Stimulated activated CD4-positive, alpha-beta T cell treated with anti-CD3 and anti-CD28 coated beads, TNF-alpha, amount 100 ng/mL, for 48 hours (primary cell): ENCODE data around the gene SUGCT.
"Not testable (repeated sequence)": the region's sequence is repeated elsewhere in the genome, so short reads cannot be mapped to it uniquely, and the experiment has no call there.

Experiments
- DNase-seq, 3 donors: peaks; one replicate each; pipeline ENCODE4 v3.0.0-alpha.2; 2020; ENCODE audit warnings: low read depth in 3 of 3

Gene SUGCT

DNA sequence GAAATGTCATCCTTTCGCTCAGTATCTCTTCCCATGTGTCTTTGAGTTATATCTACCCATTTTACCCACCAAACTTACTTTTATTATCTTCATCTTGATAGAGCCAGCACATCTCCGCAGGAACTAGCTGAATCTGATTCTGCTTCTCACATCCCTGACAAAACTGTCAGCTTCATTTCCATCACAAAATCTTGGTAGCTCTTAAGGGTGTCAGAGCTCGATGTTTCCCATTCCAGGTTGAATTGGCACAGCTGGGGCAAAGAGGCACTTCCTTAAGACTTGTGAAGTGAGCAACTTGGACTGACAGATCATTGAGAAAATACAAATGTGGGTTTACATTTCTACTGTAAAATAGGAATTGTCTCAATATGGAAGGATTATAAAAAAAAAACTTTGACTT is 434.5 kb downstream of the SUGCT start:
- DNase-seq = no peak

GRCh38 chr7:40570223-40570622 is 435.4 kb downstream of the SUGCT start:
- DNase-seq = no peak

DNA sequence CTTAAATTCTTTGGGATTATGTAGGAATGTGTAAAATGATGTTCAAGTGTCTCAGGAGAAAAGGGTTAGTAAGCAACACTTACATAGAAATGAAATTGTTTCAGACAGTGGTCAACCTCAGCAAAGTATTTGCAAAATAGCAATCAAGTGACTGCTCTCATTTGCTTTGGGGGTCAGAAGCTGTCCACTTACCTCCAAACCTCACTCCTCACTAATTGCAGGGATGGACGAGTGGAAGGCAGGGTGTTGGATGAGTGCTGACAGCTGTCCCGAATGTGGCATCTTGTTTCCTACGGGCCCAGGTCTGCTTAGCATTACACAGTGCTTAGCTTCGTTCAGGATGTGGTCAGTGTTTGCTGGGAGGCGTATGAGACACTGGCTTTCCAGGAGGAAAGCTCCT is 437.0 kb downstream of the SUGCT start:
- no peak for DNase-seq

DNA sequence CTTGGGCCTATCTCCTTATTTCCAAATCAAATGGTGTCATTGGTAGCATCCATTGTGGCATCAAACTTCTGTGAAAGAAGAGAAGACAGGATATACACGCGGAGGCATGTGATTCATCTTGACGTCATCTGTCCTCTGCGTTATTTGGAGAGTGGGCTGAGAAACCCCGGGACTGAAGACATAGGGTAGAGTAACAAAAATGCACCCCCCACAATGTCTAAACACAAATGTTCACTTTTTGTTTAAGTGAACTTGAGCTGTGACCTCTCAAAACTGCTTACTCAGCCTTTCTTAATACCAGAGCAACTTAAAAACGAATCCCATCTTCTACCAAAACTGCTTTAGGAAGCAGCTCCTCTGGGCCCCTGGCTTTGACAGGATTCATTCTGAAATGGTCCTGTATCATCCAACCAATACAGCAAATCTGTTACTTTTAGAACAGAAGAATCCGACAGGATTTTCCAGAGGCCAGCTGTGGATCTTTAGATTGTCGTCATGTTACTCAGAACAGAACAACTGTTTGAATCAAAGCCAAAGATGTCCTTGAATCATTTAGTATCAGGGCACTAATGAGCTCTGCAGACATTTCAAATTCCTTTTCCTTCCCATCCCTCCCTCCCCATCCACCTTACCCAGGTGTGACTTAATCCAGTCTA is 438.1 kb downstream of the SUGCT start:
- no peak for DNase-seq

- DNase-seq = no peak
Observed at GRCh38 chr7:40579401-40579800, 444.6 kb downstream of the SUGCT start.

DNA sequence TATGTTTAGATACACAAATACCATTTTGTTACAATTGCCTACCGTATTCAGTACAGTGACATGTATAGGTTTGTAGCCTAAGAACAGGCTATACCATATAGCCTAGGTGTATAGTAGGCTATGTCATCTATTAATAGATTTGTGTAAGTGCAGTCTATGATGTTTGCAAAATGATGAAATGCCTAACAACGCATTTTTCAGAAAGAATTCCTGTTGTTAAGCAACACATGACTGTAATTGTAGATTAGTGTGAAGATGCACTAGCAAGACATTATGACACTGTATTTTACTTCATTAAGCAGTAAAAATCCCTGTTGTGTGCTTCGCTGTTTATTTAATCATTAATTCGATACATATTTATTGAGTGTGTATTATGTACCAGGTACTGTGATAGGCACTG is 446.0 kb downstream of the SUGCT start:
- no peak for DNase-seq

GRCh38 chr7:40582539-40582938 is 447.7 kb downstream of the SUGCT start:
- no peak for DNase-seq

DNA sequence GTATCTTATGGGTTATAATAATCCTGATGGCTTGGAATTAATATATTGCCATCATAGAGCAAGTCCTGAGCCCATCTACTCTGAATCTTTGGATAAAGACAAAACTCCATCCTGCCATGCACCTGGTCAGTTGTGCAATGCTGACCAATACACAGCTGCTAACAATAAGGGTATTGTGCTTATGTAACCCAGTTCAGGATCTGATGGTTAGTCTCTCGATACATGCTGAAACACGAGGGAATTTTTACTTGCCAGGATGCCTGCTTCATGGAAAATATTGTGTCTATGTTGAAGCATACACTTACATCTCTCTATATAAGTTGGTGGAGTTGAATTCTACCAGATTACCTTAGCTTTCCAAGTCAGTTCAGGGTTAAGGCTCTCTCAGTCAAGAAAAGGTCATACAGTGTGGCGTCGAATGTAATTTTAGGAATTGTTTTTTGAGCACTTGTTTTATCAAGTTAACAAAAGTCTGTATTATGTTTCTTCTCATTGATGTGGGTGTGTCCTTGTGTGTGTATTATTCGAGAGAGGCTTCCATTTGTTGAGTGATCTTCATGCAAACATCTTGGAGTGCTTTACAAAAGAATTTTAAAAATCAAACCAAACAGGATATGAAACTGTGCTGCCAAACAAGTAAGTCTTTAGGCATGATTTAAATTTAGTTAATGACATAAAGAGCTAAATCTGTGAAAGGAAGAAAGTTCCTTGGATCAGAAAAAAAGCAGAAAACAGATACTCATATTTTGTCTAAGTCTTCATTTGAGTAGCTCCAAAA is 449.1 kb downstream of the SUGCT start:
- DNase-seq = no peak

DNA sequence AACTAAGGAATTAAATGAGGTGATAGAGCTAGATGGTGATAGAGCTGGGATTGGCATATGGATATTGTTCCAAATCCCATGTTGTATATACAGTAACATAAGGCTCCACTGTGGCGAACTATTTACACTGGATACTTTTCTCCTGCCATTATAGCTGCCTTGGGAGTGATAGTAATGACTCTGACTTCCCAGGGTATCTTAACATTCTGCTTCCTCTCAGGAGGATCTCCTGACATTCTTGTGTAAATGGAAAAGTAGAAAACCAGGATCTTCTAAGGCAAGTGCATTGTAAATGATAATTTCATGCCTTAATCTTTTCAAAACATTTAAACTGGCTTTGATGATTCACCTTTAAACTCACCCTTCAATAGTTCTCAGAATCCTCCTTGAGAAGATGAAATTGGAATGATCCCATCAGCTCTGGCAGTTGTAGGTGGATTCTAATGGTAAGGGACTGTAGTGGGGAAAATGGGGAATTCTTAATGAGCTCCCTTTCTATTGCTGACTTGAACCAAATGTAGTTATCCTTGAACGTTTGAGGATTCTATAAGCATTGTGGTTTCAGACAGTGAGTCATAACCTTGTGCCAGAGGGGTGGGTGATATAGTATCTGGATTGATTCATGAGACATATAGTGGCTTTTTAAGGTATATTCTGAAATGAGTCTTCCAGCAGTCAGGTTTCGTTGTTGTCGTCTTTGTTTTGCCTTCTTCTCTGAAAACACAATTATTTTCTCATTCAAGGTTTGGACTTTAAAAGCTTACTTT is 450.0 kb downstream of the SUGCT start:
- DNase-seq = no peak

DNA sequence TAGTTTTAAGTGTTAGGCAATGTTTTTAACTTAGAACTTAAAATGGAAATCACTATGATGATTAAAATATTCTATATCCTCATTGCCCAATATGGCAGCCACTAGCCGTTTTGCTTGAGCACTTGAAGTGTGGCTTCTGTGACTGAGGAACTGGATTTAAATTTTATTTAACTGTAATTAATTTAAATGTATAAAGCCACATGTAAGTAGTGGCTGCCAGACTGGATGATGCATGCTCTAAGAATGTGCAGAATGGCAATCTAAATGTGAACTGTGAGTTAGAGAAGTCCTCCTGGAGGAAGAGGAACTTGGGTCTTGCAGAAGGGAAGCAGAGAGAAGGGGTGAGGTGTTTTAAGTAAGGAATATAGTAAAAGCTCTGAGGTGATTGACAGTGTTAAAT is 451.4 kb downstream of the SUGCT start:
- no peak for DNase-seq

DNA sequence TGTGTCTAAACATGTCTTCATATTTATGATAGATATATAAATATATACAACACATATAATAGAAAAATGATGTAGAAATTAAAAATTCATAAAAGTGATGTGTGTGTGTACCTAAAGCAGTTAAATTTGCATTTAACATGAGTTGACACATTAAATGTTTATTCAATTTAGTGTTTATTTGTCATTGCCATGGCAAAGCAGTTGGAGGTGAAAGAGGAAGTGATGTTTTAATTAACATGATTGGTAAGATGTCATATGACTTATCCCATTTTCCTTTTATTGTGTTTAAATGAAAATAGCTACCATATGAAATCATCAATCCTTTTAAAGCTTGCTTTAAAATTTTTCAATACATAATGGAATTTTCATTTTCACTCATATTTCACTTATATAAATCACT is 452.6 kb downstream of the SUGCT start:
- DNase-seq = no peak

GRCh38 chr7:40595129-40595528 is 460.3 kb downstream of the SUGCT start:
- DNase-seq = no peak

DNA sequence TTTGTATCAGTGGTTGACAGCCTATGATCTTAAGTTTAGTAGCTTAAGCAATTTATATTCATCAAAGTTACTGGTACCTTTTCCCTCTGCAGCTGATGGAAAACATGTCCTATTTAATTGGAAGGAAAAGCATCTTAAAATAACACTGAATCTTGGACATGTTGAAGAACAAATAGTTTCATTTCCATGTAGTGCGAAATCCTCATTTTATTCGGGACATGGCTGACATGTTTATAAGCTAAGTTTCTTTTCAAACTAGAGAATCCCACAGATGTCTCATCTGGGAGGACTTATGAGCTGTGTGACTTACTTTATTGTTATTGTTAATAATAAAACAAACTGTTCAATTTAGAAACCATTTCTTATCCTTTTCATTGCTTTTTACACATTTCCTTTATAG is 461.0 kb downstream of the SUGCT start:
- no peak for DNase-seq

GRCh38 chr7:40597517-40597916 is 462.7 kb downstream of the SUGCT start:
- no peak for DNase-seq

GRCh38 chr7:40598915-40599314 is 464.1 kb downstream of the SUGCT start:
- no peak for DNase-seq

- DNase-seq = no peak
Observed at GRCh38 chr7:40599836-40600235, 465.0 kb downstream of the SUGCT start.

GRCh38 chr7:40602351-40602750 is 467.5 kb downstream of the SUGCT start:
- not testable (repeated sequence) for DNase-seq

DNA sequence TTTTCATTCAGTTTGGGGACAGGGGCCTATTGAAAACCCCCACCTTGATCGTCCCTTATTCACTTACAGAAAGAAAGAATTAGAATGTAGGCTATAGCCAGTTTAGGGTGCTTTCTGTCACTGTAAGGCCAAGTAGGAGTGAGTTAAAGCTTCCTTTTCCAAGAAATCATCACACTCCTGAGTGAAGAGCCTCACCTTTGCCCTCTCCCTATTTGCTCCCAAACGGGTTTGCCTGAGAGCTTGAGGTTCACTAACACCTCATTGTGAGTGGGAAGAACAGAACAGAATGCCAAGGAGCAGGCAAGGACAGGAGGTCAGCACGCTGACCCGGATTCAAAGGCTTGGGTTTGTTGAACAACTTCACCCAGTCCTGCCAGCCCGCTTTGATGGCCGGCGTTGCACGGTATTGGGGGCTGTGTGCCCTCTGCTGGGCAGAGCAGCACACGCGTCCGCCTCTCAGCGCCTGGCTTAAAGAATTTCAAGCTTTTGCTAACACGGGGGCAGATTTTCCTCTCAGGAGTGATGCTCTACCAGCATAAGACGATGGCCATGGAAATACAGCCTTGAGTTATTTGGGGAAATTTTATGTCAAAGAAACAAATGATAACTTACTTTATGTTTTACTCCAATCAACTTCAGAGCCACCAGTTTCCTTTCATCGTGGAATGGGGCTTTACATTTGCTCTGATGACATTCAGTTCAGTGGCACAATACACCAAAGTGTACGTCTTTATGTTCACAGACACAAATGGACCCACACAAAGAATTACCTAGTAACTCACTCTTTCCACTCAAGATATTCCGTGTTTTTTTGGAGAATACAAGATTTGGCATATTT is 470.0 kb downstream of the SUGCT start:
- peak in 2 of 3 donors; percentile 4 to 5 for DNase-seq

DNA sequence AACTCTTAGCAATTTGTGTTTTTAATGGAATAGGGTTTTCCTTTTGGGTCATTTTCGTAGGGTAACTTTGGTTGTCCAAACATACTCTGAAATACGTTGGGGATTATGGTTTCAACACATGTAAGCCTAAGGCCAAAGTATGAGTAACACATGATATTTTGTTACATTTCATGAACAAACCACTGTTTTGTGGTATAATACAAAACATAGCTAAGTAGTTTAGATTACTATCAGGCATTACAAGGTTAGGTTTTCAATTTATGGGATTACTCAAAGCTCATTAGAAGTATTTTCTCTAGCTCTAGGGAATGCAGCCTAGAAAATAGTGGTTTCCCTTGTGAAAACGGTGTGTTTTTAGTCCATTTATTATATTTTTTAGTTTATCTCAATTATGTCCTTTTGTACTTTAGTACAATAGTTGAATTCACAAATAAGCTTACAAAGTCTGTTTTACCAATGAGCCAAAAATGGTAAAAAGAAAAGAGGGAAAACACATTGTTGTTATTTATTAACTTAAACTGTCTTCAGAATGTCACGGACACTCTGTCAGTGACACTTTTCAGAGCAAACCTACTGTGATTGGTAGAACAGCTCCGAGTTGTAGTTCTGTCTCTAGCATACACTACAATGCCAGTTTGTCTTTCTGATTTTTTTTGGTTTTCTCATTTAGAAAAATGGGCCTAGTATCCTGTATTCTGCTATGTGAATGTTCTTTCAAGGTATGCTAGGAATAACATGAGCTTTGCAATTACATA is 473.7 kb downstream of the SUGCT start:
- DNase-seq = no peak

GRCh38 chr7:40610461-40610860 is 475.7 kb downstream of the SUGCT start:
- no peak for DNase-seq
